Tibial nerve (tissue), 4 donors: ENCODE measurements around the gene ANKRD11.

Experiments
- EP300 ChIP-seq, 2 donors: sonication (generic); formaldehyde crosslinking; IDR thresholded peaks; one replicate each; pipeline ENCODE4 v1.6.1; 2017; ENCODE audit warnings: antibody characterized with exemption in 2 of 2, mild to moderate bottlenecking in 1 of 2
- TF ChIP-seq, protein P1 (sequence below), 5 experiments: fragments of 200-600 bp in 3 of 5; fragments of 450-650 bp in 2 of 5; sonication (generic) in 3 of 5; IDR thresholded peaks; one replicate each; pipeline ENCODE4 v1.5.1; 2016 to 2019; ENCODE audit warnings: antibody characterized with exemption in 5 of 5, mild to moderate bottlenecking in 3 of 5, moderate library complexity in 2 of 5

DNA sequence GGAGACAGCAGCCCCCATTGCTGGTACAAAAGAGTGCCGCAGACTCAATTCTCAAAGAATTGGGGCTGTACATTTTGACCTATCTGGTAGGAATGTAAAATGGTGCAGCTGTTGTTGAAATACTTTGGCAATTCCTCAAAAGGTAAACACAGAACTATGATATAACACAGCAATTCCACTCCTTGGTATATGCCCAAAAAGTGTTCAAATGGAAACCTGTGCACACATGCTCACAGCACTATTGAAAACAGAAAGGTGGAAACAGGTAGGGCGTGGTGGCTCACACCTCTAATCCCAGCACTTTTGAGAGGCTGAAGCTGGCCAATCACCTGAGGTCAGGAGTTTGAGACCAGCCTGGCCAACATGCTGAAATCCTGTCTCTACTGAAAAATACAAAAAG is 34.7 kb downstream of the ANKRD11 start:
- TF ChIP-seq, protein P1, sequence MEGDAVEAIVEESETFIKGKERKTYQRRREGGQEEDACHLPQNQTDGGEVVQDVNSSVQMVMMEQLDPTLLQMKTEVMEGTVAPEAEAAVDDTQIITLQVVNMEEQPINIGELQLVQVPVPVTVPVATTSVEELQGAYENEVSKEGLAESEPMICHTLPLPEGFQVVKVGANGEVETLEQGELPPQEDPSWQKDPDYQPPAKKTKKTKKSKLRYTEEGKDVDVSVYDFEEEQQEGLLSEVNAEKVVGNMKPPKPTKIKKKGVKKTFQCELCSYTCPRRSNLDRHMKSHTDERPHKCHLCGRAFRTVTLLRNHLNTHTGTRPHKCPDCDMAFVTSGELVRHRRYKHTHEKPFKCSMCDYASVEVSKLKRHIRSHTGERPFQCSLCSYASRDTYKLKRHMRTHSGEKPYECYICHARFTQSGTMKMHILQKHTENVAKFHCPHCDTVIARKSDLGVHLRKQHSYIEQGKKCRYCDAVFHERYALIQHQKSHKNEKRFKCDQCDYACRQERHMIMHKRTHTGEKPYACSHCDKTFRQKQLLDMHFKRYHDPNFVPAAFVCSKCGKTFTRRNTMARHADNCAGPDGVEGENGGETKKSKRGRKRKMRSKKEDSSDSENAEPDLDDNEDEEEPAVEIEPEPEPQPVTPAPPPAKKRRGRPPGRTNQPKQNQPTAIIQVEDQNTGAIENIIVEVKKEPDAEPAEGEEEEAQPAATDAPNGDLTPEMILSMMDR (IDR thresholded peaks at IDR 0.05): no peak
- no peak for TF ChIP-seq EP300 (IDR thresholded peaks at IDR 0.05)
